HepG2 (cell line): ENCODE results near the gene MACROD2.

ENCODE experiments used
- GABPA ChIP-seq, 2 experiments: IDR thresholded peaks; 2 replicates each; pipeline ENCODE4 v1.6.1; 2011 to 2016; ENCODE audit warnings: low read depth in 2 of 2, low read length in 1 of 2, missing biosample characterization in 1 of 2, missing genetic modification characterization in 1 of 2
- MEF2D ChIP-seq: sonication (generic); formaldehyde crosslinking; IDR thresholded peaks from 2 replicates; pipeline ENCODE4 v1.5.1; 2020; ENCODE audit warnings: mild to moderate bottlenecking, missing genetic modification reagents
- PRDM15 ChIP-seq: sonication (generic); formaldehyde crosslinking; IDR thresholded peaks from 2 replicates; pipeline ENCODE4 v1.4.0; 2020; ENCODE audit warnings: missing genetic modification reagents
- RXRB ChIP-seq: IDR thresholded peaks from 2 replicates; pipeline ENCODE4 v1.6.1; 2016; ENCODE audit warnings: borderline replicate concordance, missing genetic modification reagents, missing compliant biosample characterization
- ZBTB14 ChIP-seq: sonication (generic); formaldehyde crosslinking; IDR thresholded peaks from 2 replicates; pipeline ENCODE4 v1.4.0; 2020; ENCODE audit warnings: missing genetic modification reagents
- ZNF570 ChIP-seq: sonication (generic); formaldehyde crosslinking; IDR thresholded peaks from 2 replicates; pipeline ENCODE4 v1.4.0; 2020; ENCODE audit warnings: mild to moderate bottlenecking, missing genetic modification reagents, borderline replicate concordance
- TF ChIP-seq, protein P1 (sequence below): sonication (generic); formaldehyde crosslinking; IDR thresholded peaks from 2 replicates; pipeline ENCODE4 v1.4.0; 2020; ENCODE audit warnings: missing genetic modification reagents, borderline replicate concordance
- TF ChIP-seq, protein P2 (sequence below): sonication (generic); formaldehyde crosslinking; IDR thresholded peaks from 2 replicates; pipeline ENCODE4 v1.5.0; 2020; ENCODE audit warnings: mild to moderate bottlenecking, missing genetic modification reagents, moderate library complexity

DNA sequence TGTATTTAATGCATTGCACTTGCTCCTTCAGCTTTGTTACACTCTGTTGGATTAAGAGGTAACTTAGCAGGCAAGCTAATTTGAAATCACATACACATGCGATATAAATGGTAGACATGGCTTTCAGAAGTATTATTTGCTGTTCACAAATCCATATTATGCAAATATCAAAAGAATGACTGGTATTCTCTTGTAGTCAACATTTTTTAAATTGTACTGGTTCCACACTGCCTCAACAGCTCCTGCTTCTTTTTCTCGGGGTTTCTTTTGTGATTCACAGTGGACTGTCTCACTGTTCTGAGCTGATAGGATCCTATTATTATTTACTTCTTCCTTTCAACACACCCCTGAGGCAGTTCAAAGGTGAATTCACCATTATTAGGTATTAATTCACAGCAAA, 1650.5 kb downstream of the MACROD2 start:
- TF ChIP-seq, protein P1, sequence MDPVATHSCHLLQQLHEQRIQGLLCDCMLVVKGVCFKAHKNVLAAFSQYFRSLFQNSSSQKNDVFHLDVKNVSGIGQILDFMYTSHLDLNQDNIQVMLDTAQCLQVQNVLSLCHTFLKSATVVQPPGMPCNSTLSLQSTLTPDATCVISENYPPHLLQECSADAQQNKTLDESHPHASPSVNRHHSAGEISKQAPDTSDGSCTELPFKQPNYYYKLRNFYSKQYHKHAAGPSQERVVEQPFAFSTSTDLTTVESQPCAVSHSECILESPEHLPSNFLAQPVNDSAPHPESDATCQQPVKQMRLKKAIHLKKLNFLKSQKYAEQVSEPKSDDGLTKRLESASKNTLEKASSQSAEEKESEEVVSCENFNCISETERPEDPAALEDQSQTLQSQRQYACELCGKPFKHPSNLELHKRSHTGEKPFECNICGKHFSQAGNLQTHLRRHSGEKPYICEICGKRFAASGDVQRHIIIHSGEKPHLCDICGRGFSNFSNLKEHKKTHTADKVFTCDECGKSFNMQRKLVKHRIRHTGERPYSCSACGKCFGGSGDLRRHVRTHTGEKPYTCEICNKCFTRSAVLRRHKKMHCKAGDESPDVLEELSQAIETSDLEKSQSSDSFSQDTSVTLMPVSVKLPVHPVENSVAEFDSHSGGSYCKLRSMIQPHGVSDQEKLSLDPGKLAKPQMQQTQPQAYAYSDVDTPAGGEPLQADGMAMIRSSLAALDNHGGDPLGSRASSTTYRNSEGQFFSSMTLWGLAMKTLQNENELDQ (CRISPR knock-in tag) = no peak
- no peak for TF ChIP-seq ZNF570 (CRISPR knock-in tag)
- no peak for TF ChIP-seq ZBTB14 (CRISPR knock-in tag)
- TF ChIP-seq, protein P2, sequence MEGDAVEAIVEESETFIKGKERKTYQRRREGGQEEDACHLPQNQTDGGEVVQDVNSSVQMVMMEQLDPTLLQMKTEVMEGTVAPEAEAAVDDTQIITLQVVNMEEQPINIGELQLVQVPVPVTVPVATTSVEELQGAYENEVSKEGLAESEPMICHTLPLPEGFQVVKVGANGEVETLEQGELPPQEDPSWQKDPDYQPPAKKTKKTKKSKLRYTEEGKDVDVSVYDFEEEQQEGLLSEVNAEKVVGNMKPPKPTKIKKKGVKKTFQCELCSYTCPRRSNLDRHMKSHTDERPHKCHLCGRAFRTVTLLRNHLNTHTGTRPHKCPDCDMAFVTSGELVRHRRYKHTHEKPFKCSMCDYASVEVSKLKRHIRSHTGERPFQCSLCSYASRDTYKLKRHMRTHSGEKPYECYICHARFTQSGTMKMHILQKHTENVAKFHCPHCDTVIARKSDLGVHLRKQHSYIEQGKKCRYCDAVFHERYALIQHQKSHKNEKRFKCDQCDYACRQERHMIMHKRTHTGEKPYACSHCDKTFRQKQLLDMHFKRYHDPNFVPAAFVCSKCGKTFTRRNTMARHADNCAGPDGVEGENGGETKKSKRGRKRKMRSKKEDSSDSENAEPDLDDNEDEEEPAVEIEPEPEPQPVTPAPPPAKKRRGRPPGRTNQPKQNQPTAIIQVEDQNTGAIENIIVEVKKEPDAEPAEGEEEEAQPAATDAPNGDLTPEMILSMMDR (CRISPR knock-in tag) = no peak
- TF ChIP-seq PRDM15 (CRISPR knock-in tag) = no peak
- no peak for TF ChIP-seq GABPA (IDR thresholded peaks at IDR 0.05; ENCODE audit: low read depth, low read length)
- no peak for TF ChIP-seq GABPA (CRISPR knock-in tag; IDR thresholded peaks at IDR 0.05; ENCODE audit: low read depth)
- TF ChIP-seq RXRB (CRISPR knock-in tag) = no peak
- no peak for TF ChIP-seq MEF2D
